HL-60/S4 (cell line): ENCODE data around the gene SIN3B.

Experiments
- in situ Hi-C: fragments of 300-500 bp; cut with MboI; formaldehyde crosslinking; loops from 2 replicates; pipeline ENCODE4 v1.14.3; 2022; ENCODE audit warnings: low sequenced_read_pairs

SIN3B gene

GRCh38 chr19:16901491-16902175, 72.4 kb downstream of the SIN3B start:
- in situ Hi-C loops: no loop called here

- in situ Hi-C loops: no loop called here
These were observed 73.3 kb downstream of the SIN3B start for GRCh38 chr19:16902545-16902944.

- in situ Hi-C loops: no loop called here
These were observed 74.1 kb downstream of the SIN3B start for GRCh38 chr19:16903347-16903746.

DNA sequence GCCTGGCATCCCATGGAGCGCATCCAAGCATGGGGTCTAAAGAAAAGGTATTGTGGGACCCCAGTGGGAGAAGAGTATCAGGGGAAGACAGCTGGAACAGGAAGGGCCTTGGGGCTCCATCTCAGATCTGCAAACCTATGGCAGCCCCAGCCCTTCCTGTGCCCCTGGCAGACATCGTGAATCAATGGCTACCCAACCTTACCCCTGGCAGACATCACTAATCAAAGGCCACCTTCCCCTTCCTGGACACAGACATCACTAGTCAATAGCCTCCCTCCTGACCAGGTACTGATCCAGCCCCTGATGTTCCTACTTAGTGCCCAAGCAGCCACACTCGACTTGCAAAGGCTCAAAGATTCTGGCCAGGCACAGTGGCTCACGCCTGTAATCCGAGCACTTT, 75.4 kb downstream of the SIN3B start:
- in situ Hi-C loops: no loop called here

- in situ Hi-C loops: no loop called here
These were observed 79.6 kb downstream of the SIN3B start for GRCh38 chr19:16908759-16909158.

GRCh38 chr19:16911046-16911445, 81.8 kb downstream of the SIN3B start:
- in situ Hi-C loops: no loop called here

DNA sequence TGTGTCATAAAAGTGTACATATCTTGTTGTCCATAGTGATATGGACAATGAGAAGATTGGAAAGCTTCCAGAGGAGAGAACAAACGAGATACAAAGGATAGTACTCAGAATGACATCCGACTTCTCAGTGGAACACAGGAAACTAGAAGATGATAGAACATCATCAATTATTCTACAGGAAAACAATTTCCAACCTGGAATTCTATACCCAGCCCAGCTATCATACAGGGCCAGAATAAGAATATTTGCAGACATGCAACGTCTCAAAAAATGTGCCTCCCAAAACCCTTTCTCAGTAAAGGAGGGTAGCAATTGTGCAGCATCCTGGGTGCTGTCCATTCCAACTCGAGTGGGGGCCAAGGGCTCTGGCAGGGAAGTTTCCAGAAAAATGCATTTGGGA, 83.6 kb downstream of the SIN3B start:
- in situ Hi-C loops: no loop called here

DNA sequence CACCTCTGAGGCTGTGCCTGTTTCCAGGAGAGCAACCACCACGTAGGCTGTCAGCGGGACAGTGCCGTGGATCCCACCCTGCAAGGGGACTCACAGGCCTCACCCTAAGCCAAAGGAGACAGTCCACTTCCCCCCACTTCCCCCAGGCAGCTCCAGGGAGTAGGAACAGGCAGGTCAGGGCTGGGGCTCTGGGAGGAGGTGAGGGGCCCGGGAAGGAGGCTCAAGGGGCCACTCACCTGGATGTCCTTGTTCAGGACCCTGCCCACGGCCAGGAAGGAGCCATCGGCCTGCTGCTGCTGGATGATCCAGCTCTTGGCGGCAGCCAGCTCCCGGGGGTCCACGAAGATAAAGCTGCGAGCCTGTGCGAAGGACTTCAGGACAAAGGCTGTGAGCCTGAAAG, 85.2 kb downstream of the SIN3B start:
- in situ Hi-C loops: no loop called here

DNA sequence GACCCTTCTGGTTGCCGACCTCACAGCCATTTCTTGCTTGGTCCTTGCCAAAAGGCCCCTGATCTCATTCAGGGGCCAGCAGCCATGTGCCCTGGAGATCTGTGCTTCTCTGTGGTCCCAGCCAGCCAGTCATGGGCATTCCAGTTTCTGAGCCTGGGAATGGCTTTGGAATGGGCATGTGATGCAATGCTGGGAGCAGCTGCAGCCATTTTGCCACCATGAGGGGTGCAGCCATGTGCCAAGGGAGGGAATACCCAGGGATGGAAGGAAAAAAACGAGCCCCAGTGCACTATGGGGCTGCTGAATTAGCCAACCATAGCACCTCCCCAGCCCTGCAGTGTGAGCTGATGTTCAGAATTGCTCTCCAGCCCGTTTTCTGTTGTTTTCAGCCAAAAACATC, 85.9 kb downstream of the SIN3B start:
- in situ Hi-C loops: no loop called here

- in situ Hi-C loops: no loop called here
These were observed 86.5 kb downstream of the SIN3B start for GRCh38 chr19:16915734-16916133.

DNA sequence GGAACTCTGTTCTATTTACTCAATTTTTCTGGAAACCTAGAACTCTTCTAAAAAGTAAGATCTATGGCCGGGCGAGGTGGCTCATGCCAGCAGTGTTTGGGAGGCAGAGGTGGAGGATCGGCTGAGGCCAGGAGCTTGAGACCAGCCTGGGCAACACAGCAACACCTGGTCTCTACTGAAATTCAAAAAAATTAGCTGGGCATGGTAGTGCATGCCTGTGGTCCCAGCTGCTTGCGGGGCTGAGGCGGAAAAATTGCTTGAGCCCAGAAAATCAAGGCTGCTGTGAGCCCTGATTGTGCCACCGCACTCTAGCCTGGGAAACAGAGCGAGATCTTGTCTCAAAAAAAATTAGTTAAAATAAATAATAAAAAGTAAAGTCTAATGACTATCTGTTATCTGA, 88.2 kb downstream of the SIN3B start:
- in situ Hi-C loops: no loop called here

DNA sequence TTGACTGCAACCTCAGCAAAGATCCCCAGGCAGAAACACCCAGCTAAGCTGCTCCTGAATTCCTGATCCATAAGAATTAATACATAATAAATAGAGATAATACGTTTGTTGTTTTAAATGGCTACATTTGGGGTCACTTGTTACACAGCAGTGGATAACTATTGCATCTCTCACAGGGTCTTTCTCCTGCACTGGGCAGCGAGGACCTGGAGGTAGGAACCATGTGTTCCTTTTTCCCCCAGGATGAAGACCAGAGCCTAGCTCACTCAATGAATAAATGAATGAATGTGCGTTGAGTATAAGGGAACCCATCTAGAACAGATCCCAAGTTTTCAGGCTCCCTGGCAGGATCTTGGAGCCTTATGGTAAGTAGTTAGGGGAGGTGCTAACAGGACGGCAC, 90.3 kb downstream of the SIN3B start:
- in situ Hi-C loops: no loop called here

GRCh38 chr19:16920816-16921529, 91.8 kb downstream of the SIN3B start:
- in situ Hi-C loops: no loop called here

DNA sequence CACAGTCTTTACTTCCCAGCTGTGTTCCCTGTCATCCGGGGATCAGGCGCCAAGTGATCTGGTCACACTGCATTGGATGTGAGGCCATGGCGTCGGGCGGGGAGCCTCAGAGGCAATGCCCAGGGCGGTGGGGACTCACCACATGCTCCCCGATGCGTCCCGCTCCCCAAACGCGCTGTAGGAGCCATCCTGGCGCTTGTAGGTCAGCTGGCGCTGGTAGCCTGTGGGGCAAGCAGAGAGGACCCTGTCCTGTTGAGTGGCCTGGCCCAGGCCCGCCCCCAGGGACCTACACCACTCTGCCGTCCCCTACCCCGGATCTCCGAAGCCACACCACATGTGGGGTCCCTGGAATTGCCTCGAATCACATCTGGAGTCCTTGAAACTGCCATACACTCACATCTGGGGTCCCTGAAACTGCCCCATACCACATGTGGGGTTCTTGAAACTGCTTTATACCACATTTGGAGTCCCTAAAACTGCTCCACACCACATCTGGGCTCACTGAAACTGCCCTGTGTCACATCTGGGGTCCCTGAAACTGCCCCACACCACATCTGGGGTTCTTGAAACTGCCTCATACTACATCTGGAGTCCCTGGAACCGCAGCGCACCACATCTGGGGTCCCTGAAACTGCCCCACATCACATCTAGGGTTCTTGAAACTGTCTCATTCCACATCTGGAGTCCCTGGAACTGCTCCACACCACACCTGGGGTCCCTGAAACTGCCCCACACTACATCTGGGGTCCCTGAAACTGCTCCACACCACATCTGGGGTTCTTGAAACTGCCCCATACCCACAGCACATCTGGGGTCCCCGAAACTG, 92.8 kb downstream of the SIN3B start:
- in situ Hi-C loops: no loop called here

DNA sequence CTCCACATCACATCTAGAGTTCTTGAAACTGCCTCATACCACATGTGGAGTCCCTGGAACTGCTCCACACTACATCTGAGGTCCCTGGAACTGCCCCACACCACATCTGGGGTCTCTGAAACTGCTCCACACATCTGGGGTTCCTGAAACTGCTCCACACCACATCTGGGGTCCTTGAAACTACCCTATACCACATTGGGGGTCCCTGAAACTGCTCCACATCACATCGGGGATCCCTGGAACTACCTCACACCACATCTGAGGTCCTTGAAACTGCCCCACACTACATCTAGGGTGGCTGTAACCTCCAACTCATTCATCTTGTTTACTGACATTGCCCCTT, 93.4 kb downstream of the SIN3B start:
- in situ Hi-C loops: no loop called here

- in situ Hi-C loops: no loop called here
These were observed 93.8 kb downstream of the SIN3B start for GRCh38 chr19:16922949-16923348.

- in situ Hi-C loops: no loop called here
These were observed 98.7 kb downstream of the SIN3B start for GRCh38 chr19:16927883-16928282.

- in situ Hi-C loops: no loop called here
These were observed 99.2 kb downstream of the SIN3B start for GRCh38 chr19:16928351-16928750.

DNA sequence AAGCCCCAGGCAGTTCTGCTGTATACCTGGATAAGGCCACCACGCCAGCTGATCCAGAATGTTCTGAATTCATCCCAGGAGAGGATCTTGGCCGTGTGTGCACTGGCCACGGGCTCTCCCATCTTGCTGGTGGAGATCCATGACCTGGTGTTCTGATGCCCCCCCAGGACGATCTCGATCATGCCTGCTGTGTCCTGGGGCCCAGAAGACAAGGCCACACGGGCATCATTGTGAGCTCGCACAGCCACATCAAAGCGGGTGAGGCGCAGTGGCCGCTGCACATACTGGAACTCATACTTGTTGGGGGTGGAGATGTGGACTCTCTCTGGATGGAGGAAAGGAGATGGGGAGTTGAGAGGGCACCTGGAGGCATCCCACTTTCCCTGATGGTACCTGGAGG, 99.7 kb downstream of the SIN3B start:
- in situ Hi-C loops: no loop called here
